ENCODE results near the gene CYS1.
"Not testable (repeated sequence)": the region's sequence is repeated elsewhere in the genome, so short reads cannot be mapped to it uniquely, and the experiment has no call there.

CYS1 gene

GRCh38 chr2:10011606-10012325 lies 68.4 kb downstream of the CYS1 start:
- not testable (repeated sequence) for DNase-seq

GRCh38 chr2:10010861-10011605 lies 69.2 kb downstream of the CYS1 start:
- not testable (repeated sequence) for DNase-seq

GRCh38 chr2:10009811-10010781 lies 70.1 kb downstream of the CYS1 start:
- DNase-seq = no peak

- DNase-seq = no peak
Measured at GRCh38 chr2:10009271-10009810, 70.9 kb downstream of the CYS1 start.

- DNase-seq = no peak
Measured at GRCh38 chr2:10008809-10009176, 71.4 kb downstream of the CYS1 start.

GRCh38 chr2:10007921-10008808 lies 72.0 kb downstream of the CYS1 start:
- DNase-seq = no peak

GRCh38 chr2:10007435-10007834 lies 72.8 kb downstream of the CYS1 start:
- DNase-seq = no peak

Measured in NCI-H1436 treated with DMSO at 0.1 percent for 48 hours (cell line).